ENCODE results near the gene RMDN2. TPM values are rescaled to one million over a fixed set of nuclear protein-coding genes. Genes with fewer than 3 reads are reported as not detected.

Gene RMDN2
- total and polyA plus RNA-seq, 10 donors: 10.8 to 57.1 (median 29.6) TPM

GRCh38 chr2:37966326-37966725 lies 41.2 kb downstream of the RMDN2 start:
- no peak overlapping the region for H3K4me3 ChIP-seq
- TF ChIP-seq POLR2A (IDR thresholded peaks at IDR 0.05): no peak
- no peak for TF ChIP-seq POLR2AphosphoS5 (IDR thresholded peaks at IDR 0.05)
- TF ChIP-seq, protein P1, sequence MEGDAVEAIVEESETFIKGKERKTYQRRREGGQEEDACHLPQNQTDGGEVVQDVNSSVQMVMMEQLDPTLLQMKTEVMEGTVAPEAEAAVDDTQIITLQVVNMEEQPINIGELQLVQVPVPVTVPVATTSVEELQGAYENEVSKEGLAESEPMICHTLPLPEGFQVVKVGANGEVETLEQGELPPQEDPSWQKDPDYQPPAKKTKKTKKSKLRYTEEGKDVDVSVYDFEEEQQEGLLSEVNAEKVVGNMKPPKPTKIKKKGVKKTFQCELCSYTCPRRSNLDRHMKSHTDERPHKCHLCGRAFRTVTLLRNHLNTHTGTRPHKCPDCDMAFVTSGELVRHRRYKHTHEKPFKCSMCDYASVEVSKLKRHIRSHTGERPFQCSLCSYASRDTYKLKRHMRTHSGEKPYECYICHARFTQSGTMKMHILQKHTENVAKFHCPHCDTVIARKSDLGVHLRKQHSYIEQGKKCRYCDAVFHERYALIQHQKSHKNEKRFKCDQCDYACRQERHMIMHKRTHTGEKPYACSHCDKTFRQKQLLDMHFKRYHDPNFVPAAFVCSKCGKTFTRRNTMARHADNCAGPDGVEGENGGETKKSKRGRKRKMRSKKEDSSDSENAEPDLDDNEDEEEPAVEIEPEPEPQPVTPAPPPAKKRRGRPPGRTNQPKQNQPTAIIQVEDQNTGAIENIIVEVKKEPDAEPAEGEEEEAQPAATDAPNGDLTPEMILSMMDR (IDR thresholded peaks at IDR 0.05 in 8 of 11, conservative IDR thresholded peaks at IDR 0.05 in 3 of 11): no peak
- H3K36me3 ChIP-seq: peaks cover 0 to 11% (median 0%) of the 10 kb centered on the region in 6 donors
- WGBS, 5 donors: 93 to 98% (median 95%) methylated on average over 3 of the region's 3 CpGs
- H3K27ac ChIP-seq: no peak overlapping the region
- H3K4me1 ChIP-seq: no peaks in the 10 kb centered on the region
- DNase-seq: no peak
- H3K9me3 ChIP-seq: peaks cover 0 to 24% (median 8%) of the 10 kb centered on the region in 8 donors
- H3K27me3 ChIP-seq (replicated peaks in 1 of 7): no peaks in the 10 kb centered on the region
- intact Hi-C loops (cut with DNase I; ENCODE audit: low total_unique reads): no loop called here

DNA sequence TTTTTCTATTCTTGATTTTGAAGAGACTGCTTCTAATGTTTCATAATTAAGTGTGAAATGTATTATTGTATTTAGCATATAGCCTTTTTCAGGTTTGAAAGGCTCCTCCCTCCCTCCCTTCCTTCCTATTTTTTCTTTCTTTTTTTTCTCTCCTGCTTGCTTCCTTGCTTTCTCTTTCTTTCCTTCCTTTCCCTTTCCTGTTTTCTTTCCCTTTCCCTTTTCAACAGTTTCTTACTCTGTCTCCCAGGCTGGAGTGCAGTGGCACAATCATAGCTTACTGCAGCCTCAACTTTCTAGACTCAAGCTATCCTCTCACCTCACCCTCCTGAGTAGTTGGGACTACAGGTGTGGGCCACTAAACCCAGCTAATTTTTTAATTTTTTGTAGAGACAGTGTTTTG lies 44.6 kb downstream of the RMDN2 start:
- Histone ChIP-seq H3K27ac (no peak overlapping the region), H3K27me3 (replicated peaks in 1 of 7) (no peaks in the 10 kb centered on the region), H3K9me3 (peaks cover 0 to 18% (median 8%) of the 10 kb centered on the region in 8 donors), H3K4me1 (no peaks in the 10 kb centered on the region), H3K36me3 (peaks cover 0 to under 1% (median 0%) of the 10 kb centered on the region in 6 donors), H3K4me3 (no peak overlapping the region)
- DNase-seq: no peak
- TF ChIP-seq POLR2AphosphoS5 (IDR thresholded peaks at IDR 0.05) (no peak), POLR2A (IDR thresholded peaks at IDR 0.05) (no peak)
- TF ChIP-seq, protein P1 (IDR thresholded peaks at IDR 0.05 in 8 of 11, conservative IDR thresholded peaks at IDR 0.05 in 3 of 11): no peak
- intact Hi-C loops (cut with DNase I; ENCODE audit: low total_unique reads): no loop called here

GRCh38 chr2:37971971-37972370 lies 46.9 kb downstream of the RMDN2 start:
- Histone ChIP-seq H3K9me3 (peaks cover 0 to 5% (median 0%) of the 10 kb centered on the region in 8 donors), H3K27me3 (replicated peaks in 1 of 7) (no peaks in the 10 kb centered on the region), H3K27ac (no peak overlapping the region), H3K4me3 (no peak overlapping the region), H3K4me1 (no peaks in the 10 kb centered on the region), H3K36me3 (peaks cover 0 to 10% (median 0%) of the 10 kb centered on the region in 6 donors)
- intact Hi-C loops (cut with DNase I; ENCODE audit: low total_unique reads): no loop called here
- 90 to 98% (median 93%) methylated on average over 1 of the region's 1 CpG for WGBS, 5 donors
- no peak for DNase-seq
- TF ChIP-seq, protein P1 (IDR thresholded peaks at IDR 0.05 in 8 of 11, conservative IDR thresholded peaks at IDR 0.05 in 3 of 11): no peak
- no peak for TF ChIP-seq POLR2AphosphoS5 (IDR thresholded peaks at IDR 0.05)
- TF ChIP-seq POLR2A (IDR thresholded peaks at IDR 0.05): no peak

DNA sequence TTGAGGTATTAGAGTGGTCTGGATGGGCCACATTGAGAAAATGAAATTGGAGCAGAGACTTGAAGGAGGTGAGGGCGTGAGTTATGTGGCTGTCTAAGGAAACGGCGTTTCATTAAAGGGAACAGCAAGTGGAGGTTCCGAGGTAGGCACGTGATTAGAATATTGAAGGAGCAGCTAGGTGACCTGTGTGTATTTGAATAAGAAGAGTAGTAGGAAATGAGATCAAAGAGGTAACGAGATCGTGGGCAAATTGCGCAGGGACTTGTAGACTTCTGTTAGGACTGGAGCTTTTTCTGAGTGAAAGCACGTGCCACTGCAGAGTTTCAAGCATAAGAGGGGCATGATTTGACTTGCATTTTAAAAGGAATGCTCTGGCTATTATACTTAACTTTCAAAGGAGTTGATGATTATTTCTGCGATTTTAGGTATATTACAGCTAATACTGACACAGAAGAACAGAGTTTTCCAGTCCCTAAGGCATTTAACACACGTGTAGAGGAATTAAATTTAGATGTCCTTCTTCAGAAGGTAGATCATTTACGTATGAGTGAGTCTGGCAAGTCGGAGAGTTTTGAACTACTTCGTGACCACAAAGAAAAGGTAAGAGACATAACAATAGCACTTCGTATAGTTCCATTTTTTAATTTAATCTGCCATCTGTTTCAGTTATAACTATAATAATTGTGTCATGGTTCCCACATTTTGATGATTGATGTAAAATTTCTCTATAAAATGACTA lies 48.7 kb downstream of the RMDN2 start:
- intact Hi-C loops (cut with DNase I; ENCODE audit: low total_unique reads): no loop called here
- 90 to 96% (median 94%) methylated on average over 15 of the region's 15 CpGs for WGBS, 5 donors
- Histone ChIP-seq H3K4me3 (no peak overlapping the region), H3K9me3 (no peaks in the 10 kb centered on the region), H3K36me3 (peaks cover 0 to 10% (median 0%) of the 10 kb centered on the region in 6 donors), H3K27ac (no peak overlapping the region), H3K4me1 (no peaks in the 10 kb centered on the region), H3K27me3 (replicated peaks in 1 of 7) (no peaks in the 10 kb centered on the region)
- DNase-seq: no peak
- TF ChIP-seq POLR2A (IDR thresholded peaks at IDR 0.05): no peak
- TF ChIP-seq, protein P1 (IDR thresholded peaks at IDR 0.05 in 8 of 11, conservative IDR thresholded peaks at IDR 0.05 in 3 of 11): no peak
- TF ChIP-seq POLR2AphosphoS5 (IDR thresholded peaks at IDR 0.05): no peak
